ENCODE data around the gene TMEM132D. TPM values are rescaled to one million over a fixed set of nuclear protein-coding genes. Genes with fewer than 3 reads are reported as not detected.

The TMEM132D gene
- total RNA-seq, 2 experiments from 2014 or later: not detected

DNA sequence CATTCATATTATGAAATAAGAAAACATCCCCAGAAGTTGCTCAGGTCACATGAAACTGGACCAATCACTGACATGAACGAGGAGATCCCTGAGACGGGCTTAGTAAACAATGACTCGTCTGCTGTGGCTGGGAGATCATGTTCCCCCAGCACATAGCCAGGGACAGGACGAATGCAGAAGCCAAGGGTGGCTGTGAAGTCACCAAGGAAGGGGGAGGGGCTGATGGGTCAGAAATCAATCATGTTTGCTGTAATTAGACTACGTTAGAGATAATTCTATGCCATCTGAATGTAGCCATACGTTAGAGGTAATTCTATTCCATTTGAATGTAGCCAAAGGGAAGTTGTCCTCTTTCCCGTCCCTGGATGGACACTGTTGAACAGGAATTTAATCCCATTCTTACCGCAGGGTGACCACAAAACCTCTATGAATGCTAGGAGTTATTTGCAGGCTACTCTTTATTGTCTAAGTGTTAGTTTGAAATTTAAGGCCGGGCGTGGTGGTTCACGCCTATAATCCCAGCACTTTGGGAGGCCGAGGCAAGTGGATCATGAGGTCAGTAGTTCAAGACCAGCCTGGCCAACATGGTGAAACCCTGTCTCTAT lies 332.9 kb downstream of the TMEM132D start:
- Histone ChIP-seq H3K36me3 (ENCODE audit: insufficient read depth, low read length) (no peaks in the 10 kb centered on the region), H3K4me3 (ENCODE audit: low read depth, low read length, poor library complexity, severe bottlenecking) (no peak overlapping the region), H3K4me2 (ENCODE audit: low read length) (no peak overlapping the region), H3K79me2 (ENCODE audit: insufficient read depth, low read depth, low read length) (no peaks in the 10 kb centered on the region), H4K20me1 (ENCODE audit: insufficient read depth, low read length) (no peaks in the 10 kb centered on the region), H3K9me2 (ENCODE audit: insufficient read depth, low read length) (no peaks in the 10 kb centered on the region), H2AFZ (ENCODE audit: low read length) (no peak overlapping the region), H3K4me1 (ENCODE audit: insufficient read depth, low read length, poor library complexity, severe bottlenecking) (no peaks in the 10 kb centered on the region), H3K9me3 (ENCODE audit: low read length) (no peaks in the 10 kb centered on the region), H3K27ac (ENCODE audit: low read depth, low read length, poor library complexity, severe bottlenecking) (no peak overlapping the region)
- no peak for DNase-seq (ENCODE audit: low spot score)
- TF ChIP-seq CTCF (conservative IDR thresholded peaks at IDR 0.05; ENCODE audit: low read length) (no peak), EZH2phosphoT487 (IDR thresholded peaks at IDR 0.05; ENCODE audit: borderline replicate concordance, low read depth, low read length) (no peak)
- ChIA-PET POLR2A (no interaction called here), CTCF (ENCODE audit: unreplicated experiment) (no interaction called here)
- BruUV-seq (replicated peaks): no TSS peak
- intact Hi-C loops (cut with micrococcal nuclease; ENCODE audit: unreplicated experiment): no loop called here

DNA sequence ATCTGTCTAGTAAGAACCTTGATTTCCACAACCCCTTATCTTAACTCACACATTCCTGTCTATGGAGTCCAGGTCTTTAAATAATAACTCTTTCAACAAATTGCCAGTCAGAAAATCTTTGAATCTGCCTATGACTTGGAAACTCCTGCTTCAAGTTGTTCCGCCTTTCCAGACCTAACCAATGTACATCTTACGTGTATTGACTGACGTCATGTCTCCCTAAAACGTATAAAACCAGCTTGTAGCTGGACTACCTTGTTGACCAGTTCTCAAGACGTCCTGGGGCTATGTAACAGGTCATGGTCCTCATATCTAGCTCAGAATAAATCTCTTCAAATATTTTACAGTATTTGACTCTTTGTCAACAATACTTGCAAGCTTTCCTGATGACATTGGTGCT lies 337.0 kb downstream of the TMEM132D start:
- intact Hi-C loops (cut with micrococcal nuclease; ENCODE audit: unreplicated experiment): no loop called here
- Histone ChIP-seq H3K79me2 (ENCODE audit: insufficient read depth, low read depth, low read length) (no peaks in the 10 kb centered on the region), H2AFZ (ENCODE audit: low read length) (no peak overlapping the region), H3K36me3 (ENCODE audit: insufficient read depth, low read length) (no peaks in the 10 kb centered on the region), H3K9me2 (ENCODE audit: insufficient read depth, low read length) (no peaks in the 10 kb centered on the region), H3K4me3 (ENCODE audit: low read depth, low read length, poor library complexity, severe bottlenecking) (no peak overlapping the region), H3K4me1 (ENCODE audit: insufficient read depth, low read length, poor library complexity, severe bottlenecking) (no peaks in the 10 kb centered on the region), H4K20me1 (ENCODE audit: insufficient read depth, low read length) (no peaks in the 10 kb centered on the region), H3K9me3 (ENCODE audit: low read length) (no peaks in the 10 kb centered on the region), H3K27ac (ENCODE audit: low read depth, low read length, poor library complexity, severe bottlenecking) (no peak overlapping the region), H3K4me2 (ENCODE audit: low read length) (no peak overlapping the region)
- no peak for TF ChIP-seq EZH2phosphoT487 (IDR thresholded peaks at IDR 0.05; ENCODE audit: borderline replicate concordance, low read depth, low read length)
- no peak for TF ChIP-seq CTCF (conservative IDR thresholded peaks at IDR 0.05; ENCODE audit: low read length)
- no TSS peak for BruUV-seq (replicated peaks)
- POLR2A ChIA-PET: no interaction called here
- CTCF ChIA-PET (ENCODE audit: unreplicated experiment): no interaction called here
- DNase-seq (ENCODE audit: low spot score): no peak

DNA sequence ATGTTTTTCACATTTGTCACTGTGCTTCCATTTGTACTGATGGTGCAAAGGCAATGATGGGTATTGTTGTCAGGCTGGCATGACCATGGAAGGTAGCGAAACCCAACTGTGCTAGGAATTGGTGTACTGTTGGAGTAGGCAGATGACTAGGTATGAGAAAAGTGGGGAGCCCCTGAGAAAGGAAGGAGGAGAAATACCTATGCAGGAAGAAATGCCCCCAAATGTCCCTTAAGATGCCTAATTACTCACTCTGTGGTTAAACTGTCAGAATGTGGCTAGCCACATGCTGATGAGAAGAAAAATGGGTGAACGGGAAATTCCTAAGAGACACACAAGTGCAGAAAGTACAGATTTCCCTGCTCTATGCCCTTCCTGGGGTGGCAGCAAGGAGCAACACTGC lies 339.1 kb downstream of the TMEM132D start:
- H2AFZ ChIP-seq (ENCODE audit: low read length): no peak overlapping the region
- intact Hi-C loops (cut with micrococcal nuclease; ENCODE audit: unreplicated experiment): no loop called here
- H3K9me3 ChIP-seq (ENCODE audit: low read length): no peaks in the 10 kb centered on the region
- H3K9me2 ChIP-seq (ENCODE audit: insufficient read depth, low read length): no peaks in the 10 kb centered on the region
- H3K4me1 ChIP-seq (ENCODE audit: insufficient read depth, low read length, poor library complexity, severe bottlenecking): no peaks in the 10 kb centered on the region
- no TSS peak for BruUV-seq (replicated peaks)
- no peak for DNase-seq (ENCODE audit: low spot score)
- H3K4me2 ChIP-seq (ENCODE audit: low read length): no peak overlapping the region
- no peaks in the 10 kb centered on the region for H3K79me2 ChIP-seq (ENCODE audit: insufficient read depth, low read depth, low read length)
- H4K20me1 ChIP-seq (ENCODE audit: insufficient read depth, low read length): no peaks in the 10 kb centered on the region
- no peak overlapping the region for H3K4me3 ChIP-seq (ENCODE audit: low read depth, low read length, poor library complexity, severe bottlenecking)
- POLR2A ChIA-PET: no interaction called here
- TF ChIP-seq CTCF (conservative IDR thresholded peaks at IDR 0.05; ENCODE audit: low read length) (no peak), EZH2phosphoT487 (IDR thresholded peaks at IDR 0.05; ENCODE audit: borderline replicate concordance, low read depth, low read length) (no peak)
- CTCF ChIA-PET (ENCODE audit: unreplicated experiment): no interaction called here
- no peak overlapping the region for H3K27ac ChIP-seq (ENCODE audit: low read depth, low read length, poor library complexity, severe bottlenecking)
- H3K36me3 ChIP-seq (ENCODE audit: insufficient read depth, low read length): no peaks in the 10 kb centered on the region

All from OCI-LY7 (cell line).